ENCODE measurements around the gene S100A6.
"Not testable (repeated sequence)": the region's sequence is repeated elsewhere in the genome, so short reads cannot be mapped to it uniquely, and the experiment has no call there.

S100A6 gene

DNA sequence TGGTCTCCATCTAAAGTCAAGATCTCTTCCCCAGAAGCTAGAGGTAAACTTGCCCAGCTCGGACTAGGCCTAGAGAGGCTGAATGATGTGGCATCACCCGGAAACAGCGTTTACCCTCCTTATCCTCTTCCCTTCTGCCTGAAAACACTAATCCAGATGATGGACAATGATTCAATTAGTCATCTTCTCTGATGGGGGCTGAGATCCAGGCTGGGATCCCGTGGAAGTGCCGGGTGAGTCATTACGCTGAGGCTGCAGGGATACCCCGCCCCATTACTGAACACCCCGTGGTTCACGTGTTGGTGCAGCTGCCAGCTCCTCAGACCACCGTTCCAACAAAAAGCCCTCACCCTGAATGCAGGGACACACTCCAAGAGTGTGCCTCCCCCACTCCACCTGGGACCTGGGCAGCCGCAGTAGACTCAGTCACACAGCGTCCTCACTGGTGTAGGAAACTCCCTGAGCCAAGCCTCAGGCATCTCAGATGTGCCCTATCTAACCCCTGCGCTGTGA is 2.0 kb downstream of the S100A6 start:
- H3K4me1 Mint-ChIP-seq (ENCODE audit: low read depth): peaks cover 58% of the 10 kb centered on the region
- H3K27me3 Mint-ChIP-seq (ENCODE audit: low read depth): no peaks in the 10 kb centered on the region
- H3K36me3 Mint-ChIP-seq (ENCODE audit: low read depth): peaks cover 33% of the 10 kb centered on the region
- H3K27ac Mint-ChIP-seq: peak overlapping the region; percentile 96
- peak overlapping the region; percentile 98 for H3K4me3 Mint-ChIP-seq
- no peaks in the 10 kb centered on the region for H3K9me3 Mint-ChIP-seq

- peaks cover 33% of the 10 kb centered on the region for H3K36me3 Mint-ChIP-seq (ENCODE audit: low read depth)
- peak overlapping the region; percentile 96 for H3K27ac Mint-ChIP-seq
- no peaks in the 10 kb centered on the region for H3K9me3 Mint-ChIP-seq
- peak overlapping the region; percentile 98 for H3K4me3 Mint-ChIP-seq
- H3K4me1 Mint-ChIP-seq (ENCODE audit: low read depth): peaks cover 54% of the 10 kb centered on the region
- no peaks in the 10 kb centered on the region for H3K27me3 Mint-ChIP-seq (ENCODE audit: low read depth)
Observed at GRCh38 chr1:153532769-153533599, 2.8 kb downstream of the S100A6 start.

DNA sequence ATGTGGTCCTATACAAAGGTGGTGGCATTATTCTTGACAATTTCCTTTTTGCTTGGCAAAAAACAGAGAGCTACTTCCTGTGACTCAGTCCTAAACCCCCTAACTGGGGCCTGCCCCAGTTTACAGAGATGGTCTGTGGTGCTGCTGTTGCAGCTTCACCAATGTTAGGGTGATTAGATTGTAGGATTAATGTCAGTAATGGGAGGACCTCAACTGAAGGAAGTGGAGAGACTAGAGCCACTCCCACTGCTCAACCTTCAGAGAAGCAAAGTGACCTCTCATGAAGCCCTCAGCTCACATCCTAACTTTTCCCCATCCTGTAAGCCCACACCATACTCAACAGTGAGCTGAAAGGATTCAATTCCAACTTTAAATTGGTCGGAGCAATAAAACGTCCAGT is 3.6 kb downstream of the S100A6 start:
- peak overlapping the region; percentile 98 for H3K4me3 Mint-ChIP-seq
- H3K27ac Mint-ChIP-seq: peak overlapping the region; percentile 96
- H3K27me3 Mint-ChIP-seq (ENCODE audit: low read depth): no peaks in the 10 kb centered on the region
- peaks cover 33% of the 10 kb centered on the region for H3K36me3 Mint-ChIP-seq (ENCODE audit: low read depth)
- peaks cover 53% of the 10 kb centered on the region for H3K4me1 Mint-ChIP-seq (ENCODE audit: low read depth)
- no peaks in the 10 kb centered on the region for H3K9me3 Mint-ChIP-seq

- H3K27me3 Mint-ChIP-seq (ENCODE audit: low read depth): no peaks in the 10 kb centered on the region
- H3K36me3 Mint-ChIP-seq (ENCODE audit: low read depth): peaks cover 33% of the 10 kb centered on the region
- H3K27ac Mint-ChIP-seq: peak overlapping the region; percentile 63
- H3K4me1 Mint-ChIP-seq (ENCODE audit: low read depth): peaks cover 50% of the 10 kb centered on the region
- no peak overlapping the region for H3K4me3 Mint-ChIP-seq
- no peaks in the 10 kb centered on the region for H3K9me3 Mint-ChIP-seq
Observed at GRCh38 chr1:153531638-153532037, 4.2 kb downstream of the S100A6 start.

DNA sequence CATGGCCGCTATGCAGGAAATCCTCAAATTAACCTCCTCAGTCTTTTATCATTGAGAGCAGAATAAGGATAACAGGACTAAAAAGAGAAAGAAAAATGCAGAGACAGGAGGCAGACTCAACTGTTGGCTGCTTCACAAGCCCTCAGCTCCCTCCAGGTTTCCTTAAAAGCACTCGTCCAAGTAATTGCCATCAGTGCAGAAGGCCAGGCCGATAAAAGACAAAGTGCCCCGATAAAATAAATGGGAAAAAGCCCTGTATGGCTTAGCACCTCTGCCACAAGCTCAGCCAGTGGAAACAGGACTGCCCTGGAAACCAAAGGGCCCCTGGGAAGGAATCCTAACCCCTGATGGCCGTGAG is 8.1 kb downstream of the S100A6 start:
- H3K27me3 Mint-ChIP-seq (ENCODE audit: low read depth): no peaks in the 10 kb centered on the region
- no peaks in the 10 kb centered on the region for H3K9me3 Mint-ChIP-seq
- peaks cover 9% of the 10 kb centered on the region for H3K36me3 Mint-ChIP-seq (ENCODE audit: low read depth)
- peaks cover 25% of the 10 kb centered on the region for H3K4me1 Mint-ChIP-seq (ENCODE audit: low read depth)
- H3K27ac Mint-ChIP-seq: no peak overlapping the region
- no peak overlapping the region for H3K4me3 Mint-ChIP-seq

- Mint-ChIP-seq H3K27ac (no peak overlapping the region), H3K36me3 (ENCODE audit: low read depth) (peaks cover 5% of the 10 kb centered on the region), H3K9me3 (no peaks in the 10 kb centered on the region), H3K4me3 (no peak overlapping the region), H3K4me1 (ENCODE audit: low read depth) (peaks cover 24% of the 10 kb centered on the region), H3K27me3 (ENCODE audit: low read depth) (no peaks in the 10 kb centered on the region)
Observed at GRCh38 chr1:153527023-153527682, 8.6 kb downstream of the S100A6 start.

GRCh38 chr1:153526132-153526543 is 9.7 kb downstream of the S100A6 start:
- H3K9me3 Mint-ChIP-seq: no peaks in the 10 kb centered on the region
- H3K36me3 Mint-ChIP-seq (ENCODE audit: low read depth): peaks cover 4% of the 10 kb centered on the region
- peaks cover 15% of the 10 kb centered on the region for H3K4me1 Mint-ChIP-seq (ENCODE audit: low read depth)
- H3K4me3 Mint-ChIP-seq: no peak overlapping the region
- H3K27ac Mint-ChIP-seq: no peak overlapping the region
- no peaks in the 10 kb centered on the region for H3K27me3 Mint-ChIP-seq (ENCODE audit: low read depth)

DNA sequence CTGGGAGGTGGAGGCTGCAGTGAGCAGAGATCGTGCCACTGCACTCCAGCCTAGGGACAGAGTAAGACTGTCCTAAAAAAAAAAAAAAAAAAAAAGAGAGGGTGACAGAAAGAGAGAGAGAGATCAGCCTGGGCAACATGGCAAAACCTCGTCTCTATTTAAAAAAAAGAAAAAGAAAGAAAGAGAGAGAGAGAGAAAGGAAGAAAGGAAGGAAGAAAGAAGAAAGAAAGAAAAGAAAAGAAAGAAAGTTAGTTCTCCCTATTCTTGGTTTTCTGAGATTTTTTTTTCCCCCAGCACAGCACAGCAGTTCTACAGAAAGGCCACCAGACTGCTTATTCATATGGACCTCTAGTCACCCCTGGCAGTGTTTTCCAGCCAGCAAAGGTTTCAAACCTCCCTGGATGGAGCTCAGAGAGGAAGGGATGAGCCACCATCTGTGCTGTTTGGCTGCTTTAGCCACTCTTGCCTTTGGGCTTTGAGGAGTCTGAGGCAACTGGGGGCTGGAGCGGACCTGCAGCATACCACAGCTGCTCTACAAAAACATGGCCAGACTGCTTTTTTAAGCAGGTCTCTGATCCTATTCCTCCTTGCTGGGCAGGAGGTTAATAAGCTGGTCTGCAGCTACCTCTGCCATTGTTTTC is 10.6 kb downstream of the S100A6 start:
- Mint-ChIP-seq H3K9me3 (no peaks in the 10 kb centered on the region), H3K4me1 (ENCODE audit: low read depth) (peaks cover 9% of the 10 kb centered on the region), H3K36me3 (ENCODE audit: low read depth) (peaks cover 4% of the 10 kb centered on the region), H3K4me3 (no peak overlapping the region), H3K27ac (no peak overlapping the region), H3K27me3 (ENCODE audit: low read depth) (no peaks in the 10 kb centered on the region)

- not testable (repeated sequence) for H3K36me3 Mint-ChIP-seq (ENCODE audit: low read depth); H3K4me3 Mint-ChIP-seq; H3K9me3 Mint-ChIP-seq; H3K27me3 Mint-ChIP-seq (ENCODE audit: low read depth); H3K4me1 Mint-ChIP-seq (ENCODE audit: low read depth); H3K27ac Mint-ChIP-seq
Observed at GRCh38 chr1:153522353-153523048, 13.3 kb downstream of the S100A6 start.

GRCh38 chr1:153521808-153522207 is 14.0 kb downstream of the S100A6 start:
- not testable (repeated sequence) for H3K4me1 Mint-ChIP-seq (ENCODE audit: low read depth); H3K9me3 Mint-ChIP-seq; H3K27me3 Mint-ChIP-seq (ENCODE audit: low read depth); H3K36me3 Mint-ChIP-seq (ENCODE audit: low read depth); H3K4me3 Mint-ChIP-seq; H3K27ac Mint-ChIP-seq

DNA sequence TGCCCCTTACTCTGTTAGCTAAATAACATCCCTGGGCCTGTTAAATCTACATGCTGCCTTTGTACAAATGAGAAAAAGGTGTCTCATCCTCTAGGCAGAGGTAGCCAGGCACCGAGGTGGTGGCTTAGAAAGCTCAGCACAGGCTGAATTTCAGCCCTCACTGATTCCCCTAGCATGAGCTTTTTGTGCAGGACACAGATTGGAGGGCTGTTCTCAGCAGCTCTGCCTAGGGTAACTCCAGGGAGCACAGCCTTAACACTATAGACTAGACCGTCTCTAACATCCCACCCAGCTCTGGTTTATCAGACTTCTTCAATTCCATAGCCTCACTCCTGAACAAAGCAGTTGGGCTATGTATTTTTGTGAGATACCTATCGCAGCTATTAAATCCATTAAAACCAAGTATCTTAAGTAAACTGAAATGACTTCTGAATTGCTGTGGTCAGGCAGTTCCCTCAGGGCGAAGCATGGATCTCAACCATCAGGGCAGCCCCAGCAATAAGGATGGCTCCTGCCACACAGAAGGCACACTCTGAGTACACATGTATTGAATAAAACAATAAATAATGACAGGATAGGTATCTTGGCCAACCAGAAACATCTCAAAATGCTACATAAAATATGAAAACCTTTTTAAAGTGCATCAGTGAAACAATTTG is 14.8 kb downstream of the S100A6 start:
- Mint-ChIP-seq H3K27me3 (ENCODE audit: low read depth) (no peaks in the 10 kb centered on the region), H3K4me3 (no peak overlapping the region), H3K27ac (no peak overlapping the region), H3K9me3 (no peaks in the 10 kb centered on the region), H3K4me1 (ENCODE audit: low read depth) (peaks cover 11% of the 10 kb centered on the region), H3K36me3 (ENCODE audit: low read depth) (no peaks in the 10 kb centered on the region)

- not testable (repeated sequence) for H3K27ac Mint-ChIP-seq; H3K9me3 Mint-ChIP-seq; H3K4me3 Mint-ChIP-seq; H3K27me3 Mint-ChIP-seq (ENCODE audit: low read depth); H3K36me3 Mint-ChIP-seq (ENCODE audit: low read depth)
- H3K4me1 Mint-ChIP-seq (ENCODE audit: low read depth): peaks cover 14% of the 10 kb centered on the region
Observed at GRCh38 chr1:153520137-153520691, 15.6 kb downstream of the S100A6 start.

DNA sequence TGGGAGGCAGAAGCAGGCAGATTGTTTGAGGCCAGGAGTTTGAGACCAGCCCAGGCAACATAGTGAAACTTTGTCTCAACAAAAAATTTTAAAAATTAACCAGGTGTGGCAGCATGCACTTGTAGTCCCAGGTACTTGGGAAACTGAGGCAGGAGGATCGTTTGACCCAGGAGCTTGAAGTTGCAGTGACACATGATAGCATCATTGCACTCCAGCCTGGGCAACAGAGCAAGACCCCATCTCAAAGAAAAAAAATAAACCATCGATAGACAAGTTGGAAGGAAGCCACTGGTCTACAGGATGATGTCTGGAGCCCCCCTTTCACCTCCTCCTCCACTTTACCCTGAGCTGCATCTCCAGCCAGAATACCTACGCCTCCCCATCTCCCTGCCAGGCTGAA is 16.5 kb downstream of the S100A6 start:
- Mint-ChIP-seq H3K27me3 (ENCODE audit: low read depth) (no peaks in the 10 kb centered on the region), H3K4me1 (ENCODE audit: low read depth) (peaks cover 14% of the 10 kb centered on the region), H3K27ac (no peak overlapping the region), H3K9me3 (no peaks in the 10 kb centered on the region), H3K4me3 (no peak overlapping the region), H3K36me3 (ENCODE audit: low read depth) (no peaks in the 10 kb centered on the region)

Data from T-helper 1 cell treated with Interleukin-12 subunit alpha and Interleukin-12 subunit beta and Interleukin-4 antibody, amounts not matched to agents 30 μg/mL and 1 μg/mL, for 36 hours (primary cell).